Hindlimb muscle (tissue), 1 donor: ENCODE measurements around the gene ALPI. TPM values are rescaled to one million over a fixed set of nuclear protein-coding genes. Genes with fewer than 3 reads are reported as not detected.

Source experiments
- DNase-seq: peaks from one replicate; pipeline ENCODE4 v3.0.0-alpha.2; 2013
- polyA plus RNA-seq: library from polyadenylated mRNA; unstranded; fragments of 120-200 nt; gene quantifications from one replicate; pipeline ENCODE4 v1.2.1, GENCODE V29; 2013; ENCODE audit not compliant: insufficient read length

ALPI gene
- polyA plus RNA-seq, 1 donor = not detected

GRCh38 chr2:232501794-232502390, 45.9 kb downstream of the ALPI start:
- DNase-seq = no peak

DNA sequence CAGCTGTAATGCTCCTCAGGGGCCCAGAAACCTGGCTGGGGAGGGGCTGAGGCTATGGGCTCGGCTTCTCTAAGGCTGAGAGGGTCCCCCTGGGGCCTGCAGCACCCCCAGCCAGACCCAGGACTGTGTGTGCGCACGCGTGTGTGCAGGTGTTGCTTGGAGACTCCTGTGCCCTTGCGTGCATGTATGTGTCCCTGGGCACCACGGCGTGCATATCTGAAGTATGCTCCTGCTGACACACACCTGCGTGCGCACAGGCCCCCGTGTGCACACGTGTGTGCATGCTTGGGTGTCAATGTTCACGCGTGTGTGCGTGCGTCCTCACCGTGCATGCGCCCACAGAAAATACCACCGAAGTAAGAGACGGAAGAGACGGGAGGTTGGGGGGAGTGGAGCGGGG, 46.6 kb downstream of the ALPI start:
- no peak for DNase-seq

GRCh38 chr2:232502911-232503808, 47.2 kb downstream of the ALPI start:
- no peak for DNase-seq

DNA sequence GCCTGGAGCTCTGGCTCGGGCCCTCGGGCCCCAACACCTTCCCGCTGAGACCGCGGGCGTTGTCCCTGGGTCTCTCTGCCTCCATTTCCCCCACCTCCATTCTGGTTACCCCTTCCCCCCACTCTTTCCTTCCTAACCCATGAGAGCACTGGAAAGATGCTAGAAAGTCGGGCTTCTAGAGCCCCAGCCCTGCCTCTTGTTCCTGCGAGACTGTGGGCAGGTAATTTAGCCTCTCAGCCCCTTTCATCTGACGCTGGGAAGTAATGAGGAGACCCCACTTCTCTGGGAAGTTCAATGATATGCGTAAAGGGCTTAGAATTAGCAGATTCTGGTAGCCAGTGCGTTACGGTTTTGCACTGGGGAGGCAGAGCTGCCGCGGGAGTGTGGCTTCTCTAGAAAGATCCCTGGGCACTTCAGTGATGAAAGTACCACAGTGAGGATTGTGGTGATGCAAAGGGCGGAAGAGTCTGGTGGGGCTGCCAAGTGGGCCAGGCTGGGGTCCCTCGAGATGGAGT, 47.9 kb downstream of the ALPI start:
- DNase-seq = no peak

- no peak for DNase-seq
These were observed 48.5 kb downstream of the ALPI start for GRCh38 chr2:232504438-232504837.

- no peak for DNase-seq
These were observed 49.9 kb downstream of the ALPI start for GRCh38 chr2:232505856-232506255.

DNA sequence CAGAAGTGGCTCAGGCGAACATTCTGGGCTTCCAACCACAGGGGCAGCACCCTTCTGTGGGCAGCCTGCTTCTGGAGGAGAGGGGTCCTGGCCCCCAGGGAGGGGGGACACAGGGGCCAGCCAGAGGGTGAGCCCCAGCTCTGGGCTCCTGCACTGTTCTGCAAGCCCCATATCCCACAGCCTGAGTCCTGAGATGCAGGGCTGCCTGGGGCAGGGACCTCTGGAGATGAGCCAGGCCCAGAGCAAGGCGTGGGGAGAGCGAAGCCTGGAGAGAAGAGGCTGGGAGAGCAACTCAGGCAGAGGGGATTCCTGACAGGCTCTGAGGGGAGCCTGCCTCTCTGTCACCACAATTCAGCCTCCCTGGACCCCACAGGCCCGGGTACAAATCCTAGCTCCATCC, 50.8 kb downstream of the ALPI start:
- DNase-seq = no peak

- DNase-seq = no peak
These were observed 52.3 kb downstream of the ALPI start for GRCh38 chr2:232508251-232508650.

Other genes with a start within 250 kb of the ALPI start
- gene ALPP, start 77.4 kb upstream of the ALPI start, polyA plus RNA-seq = not detected
- gene ALPG, start 49.3 kb upstream of the ALPI start, polyA plus RNA-seq = not detected
- 0.39 TPM for gene ECEL1, start 31.7 kb downstream of the ALPI start, polyA plus RNA-seq
- 2.2 TPM for gene PRSS56, start 64.2 kb downstream of the ALPI start, polyA plus RNA-seq
- gene CHRND, start 70.0 kb downstream of the ALPI start, polyA plus RNA-seq = 173 TPM
- 167 TPM for gene CHRNG, start 83.5 kb downstream of the ALPI start, polyA plus RNA-seq
- gene TIGD1, start 94.4 kb downstream of the ALPI start, polyA plus RNA-seq = 6.7 TPM
- gene EIF4E2, start 94.5 kb downstream of the ALPI start, polyA plus RNA-seq = 134 TPM
- 26.3 TPM for gene EFHD1, start 177.5 kb downstream of the ALPI start, polyA plus RNA-seq
- gene GIGYF2, start 241.2 kb downstream of the ALPI start, polyA plus RNA-seq = 41.3 TPM